Stimulated activated CD4-positive, alpha-beta T cell treated with anti-CD3 and anti-CD28 coated beads, Interleukin-4, amount 100 ng/mL, for 24 hours (primary cell): Measurements from ENCODE around the gene SIMC1.
"Not testable (repeated sequence)": the region's sequence is repeated elsewhere in the genome, so short reads cannot be mapped to it uniquely, and the experiment has no call there.

Experiments
- DNase-seq: peaks from one replicate; pipeline ENCODE4 v3.0.0-alpha.2; 2020

SIMC1 gene

GRCh38 chr5:176216393-176216916 lies 21.8 kb upstream of the SIMC1 start:
- not testable (repeated sequence) for DNase-seq

- not testable (repeated sequence) for DNase-seq
Measured at GRCh38 chr5:176217188-176217729, 21.0 kb upstream of the SIMC1 start.

DNA sequence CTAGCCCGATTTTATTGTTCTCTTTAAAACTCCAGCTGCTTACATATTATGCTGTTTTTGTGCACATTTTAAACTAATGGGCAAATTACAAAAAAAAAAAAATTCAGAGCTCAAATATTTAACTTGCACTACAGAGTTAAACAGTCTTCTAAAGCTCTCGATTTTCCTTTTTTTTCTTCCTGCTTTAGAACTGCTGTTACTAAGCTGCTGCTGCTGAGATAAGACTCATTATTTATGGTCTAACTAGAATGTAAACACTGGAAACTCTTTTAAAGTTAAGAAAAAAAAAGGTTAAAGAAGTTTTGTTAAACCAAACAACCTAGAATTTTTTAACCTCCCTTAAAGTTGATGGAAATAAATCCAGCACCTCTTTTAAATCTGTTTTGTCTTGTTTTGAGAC lies 20.5 kb upstream of the SIMC1 start:
- DNase-seq = not testable (repeated sequence)

GRCh38 chr5:176222006-176222405 lies 16.2 kb upstream of the SIMC1 start:
- DNase-seq = not testable (repeated sequence)

DNA sequence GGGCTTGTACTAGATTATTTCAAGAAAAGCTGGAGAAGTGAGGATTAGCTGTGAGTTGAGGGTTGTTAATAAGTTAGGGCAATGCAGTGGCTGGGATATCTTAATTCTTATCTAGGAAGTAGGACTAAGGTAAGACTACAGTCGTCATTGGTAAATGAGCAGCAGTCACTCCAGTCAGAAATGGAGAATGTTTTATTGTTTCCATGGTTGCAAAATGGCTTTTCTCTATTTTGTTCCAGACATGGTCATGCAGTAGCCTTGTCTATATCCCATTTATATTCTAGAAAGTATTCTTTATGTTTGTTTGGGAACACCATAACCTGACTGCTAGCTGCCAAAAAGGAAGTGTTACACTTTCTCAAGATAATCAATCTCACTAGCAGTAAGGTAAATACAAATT lies 9.9 kb upstream of the SIMC1 start:
- DNase-seq = not testable (repeated sequence)

DNA sequence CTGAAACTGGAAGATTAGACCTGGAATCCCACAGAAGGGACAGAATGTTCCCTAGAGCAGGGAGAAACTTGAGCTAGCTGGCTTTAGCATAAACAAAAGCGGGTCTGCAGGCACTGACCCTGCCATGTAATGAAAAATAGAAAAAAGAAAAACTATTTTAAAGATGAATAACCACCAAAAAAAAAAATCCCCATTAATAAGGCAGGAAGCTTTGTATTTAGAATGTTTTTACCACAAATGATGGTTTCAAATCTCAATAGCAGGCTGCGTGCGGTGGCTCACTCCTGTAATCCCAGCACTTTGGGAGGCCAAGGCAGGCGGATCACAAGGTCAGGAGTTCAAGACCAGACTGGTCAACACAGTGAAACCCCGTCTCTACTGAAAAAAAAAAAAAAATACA lies 5.0 kb upstream of the SIMC1 start:
- not testable (repeated sequence) for DNase-seq

GRCh38 chr5:176235155-176235554 lies 3.1 kb upstream of the SIMC1 start:
- peak; percentile 34 for DNase-seq

GRCh38 chr5:176238645-176239283 lies 540 bp downstream of the SIMC1 start:
- not testable (repeated sequence) for DNase-seq

DNA sequence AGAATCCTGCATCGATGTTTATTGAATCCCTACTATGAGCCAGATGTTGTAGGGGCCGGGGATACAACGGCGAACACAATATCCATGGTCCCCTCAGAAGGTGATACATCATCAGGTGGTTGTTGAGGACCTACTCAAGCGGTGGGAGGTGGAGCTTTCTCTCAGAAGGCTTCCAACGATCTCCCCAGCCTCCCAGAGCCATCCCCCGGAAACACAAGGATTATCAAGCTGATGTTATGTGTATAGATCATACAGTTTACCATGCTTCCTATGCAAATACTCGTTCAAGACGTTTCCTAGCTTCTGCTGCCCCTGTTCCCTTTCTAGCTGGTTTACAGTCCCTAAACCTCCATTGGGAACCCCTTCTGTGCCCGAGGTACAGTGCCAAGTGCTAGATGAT lies 1.1 kb downstream of the SIMC1 start:
- not testable (repeated sequence) for DNase-seq

- DNase-seq = not testable (repeated sequence)
Measured at GRCh38 chr5:176244318-176244717, 6.1 kb downstream of the SIMC1 start.

- not testable (repeated sequence) for DNase-seq
Measured at GRCh38 chr5:176245074-176245473, 6.8 kb downstream of the SIMC1 start.

- DNase-seq = not testable (repeated sequence)
Measured at GRCh38 chr5:176245489-176245888, 7.3 kb downstream of the SIMC1 start.

DNA sequence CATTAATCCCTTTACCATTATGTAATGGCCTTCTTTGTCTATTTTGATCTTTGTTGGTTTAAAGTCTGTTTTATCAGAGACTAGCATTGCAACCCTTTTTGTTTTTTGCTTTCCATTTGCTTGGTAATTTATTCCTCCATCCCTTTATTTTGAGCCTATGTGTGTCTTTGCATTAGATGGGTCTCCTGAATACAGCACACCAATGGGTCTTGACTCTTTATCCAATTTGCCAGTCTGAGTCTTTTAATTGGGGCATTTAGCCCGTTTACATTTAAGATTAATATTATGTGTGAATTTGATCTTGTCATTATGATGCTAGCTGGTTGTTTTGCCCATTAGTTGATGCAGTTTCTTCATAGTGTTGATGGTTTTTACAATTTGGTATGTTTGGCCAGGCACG lies 12.5 kb downstream of the SIMC1 start:
- DNase-seq = not testable (repeated sequence)

DNA sequence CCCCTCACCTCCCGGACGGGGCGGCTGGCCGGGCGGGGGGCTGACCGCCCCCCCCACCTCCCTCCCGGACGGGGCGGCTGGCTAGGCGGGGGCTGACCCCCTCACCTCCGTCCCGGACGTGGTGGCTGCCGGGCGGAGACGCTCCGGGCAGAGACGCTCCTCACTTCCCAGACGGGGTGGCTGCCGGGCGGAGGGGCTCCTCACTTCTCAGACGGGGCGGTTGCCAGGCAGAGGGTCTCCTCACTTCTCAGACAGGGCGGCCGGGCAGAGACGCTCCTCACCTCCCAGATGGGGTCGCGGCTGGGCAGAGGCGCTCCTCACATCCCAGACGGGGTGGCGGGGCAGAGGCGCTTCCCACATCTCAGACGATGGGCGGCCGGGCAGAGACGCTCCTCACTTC lies 13.9 kb downstream of the SIMC1 start:
- DNase-seq = not testable (repeated sequence)

DNA sequence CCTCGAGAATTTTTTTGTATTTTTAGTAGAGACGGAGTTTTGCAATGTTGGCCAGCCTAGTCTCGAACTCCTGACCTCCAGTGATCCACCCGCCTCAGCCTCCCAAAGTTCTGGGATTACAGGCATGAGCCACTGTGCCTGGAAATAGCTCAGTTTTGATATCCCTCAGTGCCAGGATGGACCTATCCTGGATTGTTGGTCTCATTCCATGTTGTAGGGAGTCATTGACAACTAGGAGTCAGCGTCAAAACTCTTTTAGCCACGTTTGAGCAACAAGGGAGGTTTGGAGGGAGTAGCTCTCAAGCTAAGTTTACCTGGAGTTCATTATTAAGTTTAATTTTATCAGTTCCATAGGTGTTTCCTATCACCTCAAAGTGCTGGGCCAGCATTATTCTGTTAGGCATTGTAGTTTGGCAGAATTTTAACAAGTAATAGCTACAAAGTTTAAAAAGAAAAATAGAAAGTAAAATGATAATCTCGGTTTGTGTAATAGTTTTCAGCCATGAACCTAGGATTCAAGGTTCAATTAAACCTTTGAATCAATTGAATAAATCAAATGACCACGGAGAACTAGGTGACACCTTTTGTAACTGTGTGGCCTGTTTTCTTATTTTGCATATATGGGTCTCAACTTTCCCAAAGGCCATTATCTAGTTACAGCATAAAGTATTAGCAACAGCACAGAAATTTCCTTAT lies 15.3 kb downstream of the SIMC1 start:
- DNase-seq = not testable (repeated sequence)

DNA sequence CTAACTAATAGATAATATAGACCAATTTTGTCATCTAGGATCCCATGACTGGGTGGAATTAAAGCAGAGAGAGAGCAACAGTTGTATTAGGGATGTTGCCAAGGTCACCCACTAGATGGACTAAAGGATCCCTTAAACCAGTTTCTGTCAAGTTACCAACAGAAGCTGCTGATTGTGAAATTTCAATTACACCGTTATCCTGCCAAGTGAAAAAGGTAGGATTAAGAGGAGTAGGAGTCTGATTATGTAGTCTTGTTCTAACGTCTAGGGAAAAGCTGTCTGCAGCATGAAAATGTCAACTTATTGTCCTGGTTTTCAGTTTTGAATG lies 15.8 kb downstream of the SIMC1 start:
- DNase-seq = not testable (repeated sequence)

GRCh38 chr5:176257871-176258505 lies 19.8 kb downstream of the SIMC1 start:
- not testable (repeated sequence) for DNase-seq

GRCh38 chr5:176260682-176261081 lies 22.5 kb downstream of the SIMC1 start:
- DNase-seq = not testable (repeated sequence)

DNA sequence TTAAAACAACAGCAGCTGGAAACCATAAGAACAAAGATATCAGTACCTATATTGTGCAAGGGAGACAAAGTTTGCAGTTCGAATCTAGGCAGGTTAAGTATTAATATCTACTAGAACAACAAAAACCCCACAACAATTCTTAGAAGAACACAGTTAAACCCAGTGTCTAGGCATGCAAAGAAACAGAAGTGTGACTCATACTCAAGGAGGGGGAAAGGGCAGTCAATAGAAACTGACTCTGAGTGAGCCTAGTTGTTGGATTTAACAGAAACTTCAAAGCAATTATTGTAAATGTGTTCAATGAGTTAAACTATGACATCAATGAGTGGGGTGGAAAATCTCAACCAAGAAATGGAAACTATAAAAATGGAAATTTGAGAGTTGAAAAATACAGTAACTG lies 28.2 kb downstream of the SIMC1 start:
- DNase-seq = not testable (repeated sequence)

DNA sequence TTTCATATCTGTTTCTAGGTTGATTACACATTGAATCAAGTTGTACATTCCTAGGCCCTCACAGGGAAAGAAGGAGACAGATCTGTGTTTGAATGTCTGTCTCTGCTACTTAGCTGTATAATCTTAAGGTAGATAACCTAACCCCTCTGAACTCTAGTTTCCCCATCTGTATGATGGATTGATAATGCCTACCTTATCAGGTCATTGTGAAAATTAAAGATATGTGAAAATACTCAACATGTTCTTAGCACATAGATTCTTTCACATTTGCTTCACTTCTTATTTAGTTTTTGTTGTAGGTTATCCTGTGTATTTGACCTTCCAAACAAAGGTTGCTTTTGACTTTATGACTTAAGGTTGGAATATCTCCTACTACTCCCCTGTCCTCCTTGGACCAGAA lies 50.8 kb downstream of the SIMC1 start:
- not testable (repeated sequence) for DNase-seq

GRCh38 chr5:176290057-176290840 lies 52.0 kb downstream of the SIMC1 start:
- DNase-seq = not testable (repeated sequence)

DNA sequence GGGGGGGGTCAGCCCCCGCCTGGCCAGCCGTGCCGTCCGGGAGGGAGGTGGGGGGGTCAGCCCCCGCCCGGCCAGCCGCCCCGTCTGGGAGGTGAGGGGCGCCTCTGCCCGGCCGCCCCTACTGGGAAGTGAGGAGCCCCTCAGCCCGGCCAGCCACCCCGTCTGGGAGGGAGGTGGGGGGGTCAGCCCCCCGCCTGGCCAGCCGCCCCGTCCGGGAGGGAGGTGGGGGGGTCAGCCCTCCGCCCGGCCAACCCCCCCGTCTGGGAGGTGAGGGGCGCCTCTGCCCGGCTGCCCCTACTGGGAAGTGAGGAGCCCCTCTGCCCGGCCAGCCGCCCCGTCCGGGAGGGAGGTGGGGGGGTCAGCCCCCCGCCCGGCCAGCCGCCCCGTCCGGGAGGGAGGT lies 67.1 kb downstream of the SIMC1 start:
- not testable (repeated sequence) for DNase-seq
